ENCODE results near the gene ULK1. TPM values are rescaled to one million over a fixed set of nuclear protein-coding genes. Genes with fewer than 3 reads are reported as not detected.

ULK1 gene
- total and polyA plus RNA-seq, 9 donors = 4.5 to 70.1 (median 46.8) TPM

DNA sequence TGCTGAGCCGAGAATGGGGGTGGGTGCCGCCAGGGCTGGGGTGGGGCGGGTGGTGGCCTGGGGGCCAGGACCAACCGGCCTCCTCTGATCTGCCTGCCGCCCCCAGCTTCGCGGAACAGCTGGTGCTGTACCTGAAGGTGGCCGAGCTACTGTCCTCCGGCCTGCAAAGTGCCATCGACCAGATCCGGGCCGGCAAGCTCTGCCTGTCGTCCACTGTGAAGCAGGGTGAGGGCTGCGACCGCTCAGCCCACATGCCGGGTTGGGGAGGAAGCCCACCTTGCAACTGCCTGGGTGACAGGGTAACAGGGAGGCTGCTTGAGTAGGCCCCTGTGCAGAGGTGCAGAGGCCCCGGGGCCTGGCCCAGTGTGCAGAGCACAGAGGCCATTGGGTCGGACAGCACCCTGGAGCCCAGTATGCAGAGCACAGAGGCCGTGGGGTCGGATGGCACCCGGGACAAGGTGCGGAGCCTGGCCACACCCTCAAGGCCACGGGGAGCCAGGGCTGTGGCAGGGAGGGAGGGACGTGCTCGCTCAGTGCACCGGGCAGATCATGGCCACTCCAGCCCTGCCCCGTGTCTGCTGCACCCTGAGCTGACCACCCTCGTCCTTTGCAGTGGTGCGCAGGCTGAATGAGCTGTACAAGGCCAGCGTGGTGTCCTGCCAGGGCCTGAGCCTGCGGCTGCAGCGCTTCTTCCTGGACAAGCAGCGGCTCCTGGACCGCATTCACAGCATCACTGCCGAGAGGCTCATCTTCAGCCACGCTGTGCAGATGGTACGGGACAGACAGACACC is 25.1 kb downstream of the ULK1 start:
- Histone ChIP-seq H3K4me3 (no peak overlapping the region), H3K36me3 (no peaks in the 10 kb centered on the region), H3K27me3 (no peaks in the 10 kb centered on the region), H3K9me3 (no peaks in the 10 kb centered on the region), H3K27ac (no peak overlapping the region), H3K4me1 (ENCODE audit: insufficient read depth) (peaks cover 2% of the 10 kb centered on the region)
- no peak for TF ChIP-seq CTCF (IDR thresholded peaks at IDR 0.05)
- TF ChIP-seq POLR2A (IDR thresholded peaks at IDR 0.05) = no peak
- intact Hi-C loops (cut with DNase I) = no loop called here
- peak in 1 of 5 donors; percentile 24 for DNase-seq
- WGBS, 3 donors = 85 to 87% (median 85%) methylated on average over 29 to 37 of the region's 37 CpGs

GRCh38 chr12:131920157-131920508 is 25.7 kb downstream of the ULK1 start:
- H3K9me3 ChIP-seq = no peaks in the 10 kb centered on the region
- no peak overlapping the region for H3K4me3 ChIP-seq
- intact Hi-C loops (cut with DNase I) = no loop called here
- no peaks in the 10 kb centered on the region for H3K27me3 ChIP-seq
- H3K36me3 ChIP-seq = no peaks in the 10 kb centered on the region
- peaks cover 2% of the 10 kb centered on the region for H3K4me1 ChIP-seq (ENCODE audit: insufficient read depth)
- TF ChIP-seq EP300 (IDR thresholded peaks at IDR 0.05) = no peak
- no peak for TF ChIP-seq POLR2A (IDR thresholded peaks at IDR 0.05)
- no peak for TF ChIP-seq CTCF (IDR thresholded peaks at IDR 0.05)
- DNase-seq = peak in 1 of 5 donors; percentile 22
- WGBS, 3 donors = 90 to 93% (median 92%) methylated on average over 14 of the region's 14 CpGs
- no peak overlapping the region for H3K27ac ChIP-seq

DNA sequence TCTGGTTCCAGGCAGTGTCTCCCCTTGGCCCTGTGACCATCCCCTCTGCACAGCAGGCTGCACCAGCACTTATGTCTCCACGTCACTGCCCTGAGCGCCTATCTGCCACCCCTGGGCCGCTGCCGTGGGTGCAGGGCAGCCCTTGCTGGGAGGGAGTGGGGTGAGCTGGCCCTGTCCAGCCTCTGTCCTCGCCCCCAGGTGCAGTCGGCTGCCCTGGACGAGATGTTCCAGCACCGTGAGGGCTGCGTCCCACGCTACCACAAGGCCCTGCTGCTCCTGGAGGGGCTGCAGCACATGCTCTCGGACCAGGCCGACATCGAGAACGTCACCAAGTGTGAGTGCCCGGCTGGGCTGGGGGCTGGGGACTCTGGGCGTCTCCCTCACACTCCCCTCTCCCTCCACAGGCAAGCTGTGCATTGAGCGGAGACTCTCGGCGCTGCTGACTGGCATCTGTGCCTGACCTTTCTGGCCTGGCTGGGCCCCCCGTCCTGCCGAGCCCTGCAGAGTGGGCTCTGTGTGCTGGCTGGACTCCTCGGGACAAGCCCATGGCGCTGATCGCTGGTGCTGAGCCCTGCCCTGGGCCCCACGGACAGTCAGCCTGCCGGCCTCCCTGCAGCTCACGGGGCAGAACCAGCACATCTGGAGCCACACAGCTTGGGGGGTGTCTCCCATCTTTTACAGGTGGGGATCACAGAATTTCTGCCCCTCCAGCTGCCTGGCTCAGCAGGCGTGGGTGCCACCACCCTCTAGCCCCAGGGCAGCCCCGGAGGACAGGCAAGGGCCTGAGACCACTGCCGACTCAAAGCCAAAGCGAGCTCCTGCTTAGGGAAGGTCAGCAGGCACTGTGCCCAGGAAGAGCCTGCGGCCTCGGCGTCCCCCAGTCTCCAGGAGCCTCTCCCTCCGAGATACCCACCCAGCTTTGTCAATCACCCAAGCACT is 26.7 kb downstream of the ULK1 start:
- no peak for TF ChIP-seq EP300 (IDR thresholded peaks at IDR 0.05)
- TF ChIP-seq CTCF (IDR thresholded peaks at IDR 0.05) = no peak
- no peak for TF ChIP-seq POLR2A (IDR thresholded peaks at IDR 0.05)
- H3K9me3 ChIP-seq = no peaks in the 10 kb centered on the region
- DNase-seq = peak in 1 of 5 donors; percentile 30
- intact Hi-C loops (cut with DNase I) = no loop called here
- H3K4me1 ChIP-seq (ENCODE audit: insufficient read depth) = peaks cover 2% of the 10 kb centered on the region
- no peaks in the 10 kb centered on the region for H3K36me3 ChIP-seq
- H3K27me3 ChIP-seq = no peaks in the 10 kb centered on the region
- no peak overlapping the region for H3K27ac ChIP-seq
- 75 to 84% (median 80%) methylated on average over 30 to 35 of the region's 35 CpGs for WGBS, 3 donors
- H3K4me3 ChIP-seq = no peak overlapping the region

DNA sequence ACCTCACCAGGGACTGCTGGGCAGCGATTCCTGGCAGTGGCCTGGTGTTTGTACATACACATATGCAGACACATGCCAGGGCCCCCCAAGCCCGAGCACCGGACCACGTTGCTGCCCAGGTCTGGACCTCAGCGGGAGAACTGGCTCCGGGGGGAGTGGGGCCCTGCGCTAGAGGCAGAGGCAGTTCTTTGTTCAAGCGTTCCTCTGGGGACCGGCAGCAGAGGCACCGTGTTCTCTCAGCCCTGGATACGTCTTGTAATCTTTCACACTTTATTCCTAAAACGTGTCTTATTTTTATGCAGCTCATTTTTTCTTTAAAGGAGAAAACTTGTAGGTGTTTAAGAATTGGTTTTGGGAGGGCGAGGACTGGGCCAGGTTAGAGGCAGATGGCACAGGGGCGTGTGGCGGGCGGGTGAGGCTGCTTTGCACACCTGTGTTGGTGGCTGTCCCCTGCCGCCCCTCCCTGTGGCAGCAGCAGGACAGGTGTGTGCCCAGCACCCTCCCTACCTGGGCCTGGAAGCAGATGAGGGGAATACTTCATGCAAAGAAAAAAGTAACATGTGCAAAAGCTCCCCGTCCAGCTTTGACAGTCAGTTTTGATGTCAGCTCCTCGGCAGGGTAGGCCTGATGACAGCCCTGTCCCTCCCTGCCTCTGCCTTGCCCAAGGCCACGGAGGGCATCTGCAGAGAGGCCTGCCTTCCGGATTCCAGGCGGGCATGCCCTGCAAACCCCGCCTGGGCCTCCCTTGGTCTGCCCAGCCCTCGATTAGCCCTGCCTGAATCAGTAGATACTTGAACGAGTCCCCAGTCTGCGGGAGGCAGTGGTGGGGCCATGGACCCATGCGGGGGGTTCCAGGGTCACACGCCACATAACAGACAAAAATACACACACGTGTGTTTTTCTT is 27.7 kb downstream of the ULK1 start:
- 65 to 75% (median 69%) methylated on average over 29 of the region's 29 CpGs for WGBS, 3 donors
- Histone ChIP-seq H3K36me3 (no peaks in the 10 kb centered on the region), H3K27me3 (no peaks in the 10 kb centered on the region), H3K4me1 (ENCODE audit: insufficient read depth) (peaks cover 2% of the 10 kb centered on the region), H3K4me3 (no peak overlapping the region), H3K9me3 (no peaks in the 10 kb centered on the region), H3K27ac (no peak overlapping the region)
- intact Hi-C loops (cut with DNase I) = no loop called here
- no peak for TF ChIP-seq EP300 (IDR thresholded peaks at IDR 0.05)
- no peak for TF ChIP-seq POLR2A (IDR thresholded peaks at IDR 0.05)
- TF ChIP-seq CTCF (IDR thresholded peaks at IDR 0.05) = no peak
- DNase-seq = peak in 1 of 5 donors; percentile 26

Data from ovary (tissue), 9 donors.